Trophoblast cell (in vitro differentiated cells and primary cell): ENCODE data around the gene TSPAN5.

Experiments
- DNase-seq, 2 donors: peaks; one replicate each; pipeline ENCODE4 v3.0.0-alpha.2; 2016
- H2AFZ ChIP-seq: 2 replicates; pipeline ENCODE4 v1.6.1; 2013; ENCODE audit warnings: low read length, moderate library complexity, mild to moderate bottlenecking; ENCODE audit not compliant: insufficient read depth, poor library complexity
- H2AK5ac ChIP-seq: 2 replicates; pipeline ENCODE4 v1.6.1; 2013; ENCODE audit warnings: mild to moderate bottlenecking, low read length
- H2BK120ac ChIP-seq: 2 replicates; pipeline ENCODE4 v1.6.1; 2013; ENCODE audit warnings: low read length, mild to moderate bottlenecking, moderate library complexity; ENCODE audit not compliant: insufficient read depth, poor library complexity
- H2BK12ac ChIP-seq: 2 replicates; pipeline ENCODE4 v1.6.1; 2013; ENCODE audit warnings: mild to moderate bottlenecking, low read length, moderate library complexity
- H2BK5ac ChIP-seq: 2 replicates; pipeline ENCODE4 v1.6.1; 2013; ENCODE audit warnings: low read length, low read depth, moderate library complexity, mild to moderate bottlenecking; ENCODE audit not compliant: poor library complexity
- H3K14ac ChIP-seq: 2 replicates; pipeline ENCODE4 v1.6.1; 2013; ENCODE audit warnings: mild to moderate bottlenecking, low read length
- H3K18ac ChIP-seq: 2 replicates; pipeline ENCODE4 v1.6.1; 2013; ENCODE audit warnings: mild to moderate bottlenecking, low read length
- H3K23ac ChIP-seq: 2 replicates; pipeline ENCODE4 v1.6.1; 2013; ENCODE audit warnings: low read length
- H3K27ac ChIP-seq: 2 replicates; pipeline ENCODE4 v1.5.1; 2013; ENCODE audit warnings: low read depth, mild to moderate bottlenecking, inconsistent platforms, low read length, moderate library complexity
- H3K27me3 ChIP-seq: 2 replicates; pipeline ENCODE4 v1.6.1; 2013; ENCODE audit warnings: inconsistent platforms, mild to moderate bottlenecking, low read length, moderate library complexity; ENCODE audit not compliant: insufficient read depth
- H3K36me3 ChIP-seq, 2 experiments: 1 replicate in 1 of 2; 2 replicates in 1 of 2; pipeline ENCODE4 v1.6.1; 2013; ENCODE audit warnings: low read length in 2 of 2, mild to moderate bottlenecking in 2 of 2, moderate library complexity in 1 of 2; ENCODE audit not compliant: insufficient read depth in 2 of 2, control insufficient read depth in 1 of 2
- H3K4ac ChIP-seq: 2 replicates; pipeline ENCODE4 v1.6.1; 2013; ENCODE audit warnings: low read depth, mild to moderate bottlenecking, low read length, moderate library complexity
- H3K4me1 ChIP-seq, 2 experiments: 1 replicate in 1 of 2; 2 replicates in 1 of 2; pipeline ENCODE4 v1.6.1; 2013; ENCODE audit warnings: low read length in 2 of 2, mild to moderate bottlenecking in 2 of 2, moderate library complexity in 1 of 2; ENCODE audit not compliant: insufficient read depth in 2 of 2, control insufficient read depth in 1 of 2
- H3K4me2 ChIP-seq: 2 replicates; pipeline ENCODE4 v1.6.1; 2013; ENCODE audit warnings: inconsistent platforms, mild to moderate bottlenecking, low read length, moderate library complexity
- H3K4me3 ChIP-seq: 2 replicates; pipeline ENCODE4 v1.5.1; 2013; ENCODE audit warnings: mild to moderate bottlenecking, low read depth, low read length, inconsistent platforms
- H3K79me1 ChIP-seq: one replicate; pipeline ENCODE4 v1.6.1; 2013; ENCODE audit warnings: low read length
- H3K79me2 ChIP-seq: 2 replicates; pipeline ENCODE4 v1.6.1; 2013; ENCODE audit warnings: low read length, mild to moderate bottlenecking; ENCODE audit not compliant: control insufficient read depth, insufficient read depth, poor library complexity
- H3K9ac ChIP-seq: 2 replicates; pipeline ENCODE4 v1.6.1; 2013; ENCODE audit warnings: mild to moderate bottlenecking, low read length
- H3K9me3 ChIP-seq: 2 replicates; pipeline ENCODE4 v1.6.1; 2013; ENCODE audit warnings: low read depth, mild to moderate bottlenecking, control low read depth, inconsistent platforms, low read length; ENCODE audit not compliant: insufficient read depth
- H4K12ac ChIP-seq: 2 replicates; pipeline ENCODE4 v1.6.1; 2013; ENCODE audit warnings: low read depth, mild to moderate bottlenecking, low read length, moderate library complexity
- H4K8ac ChIP-seq: 2 replicates; pipeline ENCODE4 v1.6.1; 2013; ENCODE audit warnings: low read depth, mild to moderate bottlenecking, low read length, moderate library complexity
- H4K91ac ChIP-seq: one replicate; pipeline ENCODE4 v1.6.1; 2013; ENCODE audit warnings: low read depth, mild to moderate bottlenecking, low read length, moderate library complexity
- WGBS: extraction: QIAGEN DNeasy Blood & Tissue Kit; methylation state at CpG from one replicate; pipeline ENCODE4 v1.1.7; 2013; ENCODE audit warnings: missing lambda C conversion rate; ENCODE audit not compliant: insufficient read length, insufficient coverage; ENCODE audit errors: extremely low coverage; 5-methylcytosine and 5-hydroxymethylcytosine counted together

Gene TSPAN5

DNA sequence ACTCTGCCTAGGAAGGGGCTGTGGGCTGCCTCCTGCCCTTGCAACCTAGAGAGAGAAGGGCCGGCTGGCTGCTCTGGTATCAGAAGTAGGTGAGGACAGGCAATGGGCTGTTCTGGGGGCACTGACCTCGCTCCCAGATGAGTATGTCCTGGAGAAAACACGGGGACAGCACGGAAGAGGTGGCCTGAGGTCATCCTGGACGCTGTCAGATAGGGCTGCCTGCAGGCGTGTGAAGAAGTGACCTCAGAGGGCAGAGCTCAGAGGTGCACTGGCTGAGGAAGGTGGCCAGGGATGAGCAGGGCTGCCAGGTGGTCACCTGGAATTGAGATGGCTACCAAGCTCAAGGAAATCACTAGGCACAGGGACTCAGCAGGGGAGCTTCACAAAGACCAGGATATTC lies 159.6 kb downstream of the TSPAN5 start:
- no peak overlapping the region for H4K91ac ChIP-seq
- no peaks in the 10 kb centered on the region for H3K79me2 ChIP-seq
- no peak overlapping the region for H3K14ac ChIP-seq
- H3K4me3 ChIP-seq, result no peak overlapping the region
- no peak overlapping the region for H2BK12ac ChIP-seq
- H3K27ac ChIP-seq, result no peak overlapping the region
- no CpG with 5 or more reads among the region's 6 CpGs for WGBS
- H3K4me2 ChIP-seq, result no peak overlapping the region
- H3K4ac ChIP-seq, result no peak overlapping the region
- no peak overlapping the region for H4K12ac ChIP-seq
- H3K23ac ChIP-seq, result no peak overlapping the region
- no peak overlapping the region for H4K8ac ChIP-seq
- H3K36me3 ChIP-seq, result peaks cover 0 to 2% of the 10 kb centered on the region in 2 experiments
- no peak overlapping the region for H2BK5ac ChIP-seq
- H2AFZ ChIP-seq, result no peak overlapping the region
- DNase-seq, result no peak
- H2AK5ac ChIP-seq, result no peak overlapping the region
- no peak overlapping the region for H2BK120ac ChIP-seq
- no peaks in the 10 kb centered on the region for H3K79me1 ChIP-seq
- H3K27me3 ChIP-seq, result no peaks in the 10 kb centered on the region
- no peaks in the 10 kb centered on the region for H3K4me1 ChIP-seq
- H3K18ac ChIP-seq, result no peak overlapping the region
- no peaks in the 10 kb centered on the region for H3K9me3 ChIP-seq
- H3K9ac ChIP-seq, result no peak overlapping the region

DNA sequence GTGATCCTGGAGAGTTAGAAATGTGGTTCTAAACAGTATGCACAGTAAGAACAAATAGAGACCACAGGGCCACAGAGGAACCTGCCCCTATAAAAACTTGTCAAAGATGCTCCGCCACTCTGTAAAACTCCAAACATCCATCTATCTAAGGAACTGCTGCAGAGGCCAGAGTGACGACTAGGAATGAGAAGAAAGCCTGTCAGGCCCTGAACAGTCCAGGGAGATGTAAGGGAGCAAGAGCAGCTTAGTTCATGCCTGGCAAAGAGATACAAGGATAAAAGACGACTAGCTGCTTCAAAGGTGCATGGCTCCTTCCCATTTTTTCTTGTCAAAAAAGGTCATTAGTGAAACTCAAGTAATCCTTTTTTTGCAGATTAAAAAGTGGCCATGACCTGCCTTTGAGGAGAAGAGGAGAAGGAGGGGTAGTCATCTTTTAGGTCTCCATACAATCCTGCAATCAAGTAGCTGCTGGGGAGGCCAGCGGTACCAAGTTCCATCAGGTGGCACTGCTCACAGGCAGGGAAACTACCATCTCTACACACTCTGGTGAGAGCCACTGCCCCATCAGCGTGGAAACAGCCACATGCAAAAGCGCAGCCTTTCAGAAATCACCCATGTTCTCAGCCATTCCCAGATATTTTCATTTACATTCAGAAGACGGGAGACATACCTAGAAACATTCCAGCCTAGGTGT lies 162.1 kb downstream of the TSPAN5 start:
- no peak overlapping the region for H2AK5ac ChIP-seq
- H3K4me3 ChIP-seq, result no peak overlapping the region
- no peak overlapping the region for H4K8ac ChIP-seq
- no peak overlapping the region for H2BK120ac ChIP-seq
- H4K12ac ChIP-seq, result no peak overlapping the region
- peaks cover 0 to 3% of the 10 kb centered on the region in 2 experiments for H3K4me1 ChIP-seq
- H2BK12ac ChIP-seq, result no peak overlapping the region
- H3K9ac ChIP-seq, result no peak overlapping the region
- H3K4ac ChIP-seq, result no peak overlapping the region
- H3K18ac ChIP-seq, result no peak overlapping the region
- no peak overlapping the region for H3K23ac ChIP-seq
- H3K27me3 ChIP-seq, result no peaks in the 10 kb centered on the region
- H3K79me1 ChIP-seq, result peaks cover 1% of the 10 kb centered on the region
- DNase-seq, result no peak
- H3K14ac ChIP-seq, result no peak overlapping the region
- H3K36me3 ChIP-seq, result peaks cover 0 to 2% of the 10 kb centered on the region in 2 experiments
- no peak overlapping the region for H3K27ac ChIP-seq
- no peak overlapping the region for H4K91ac ChIP-seq
- H3K4me2 ChIP-seq, result no peak overlapping the region
- no peak overlapping the region for H2AFZ ChIP-seq
- WGBS, result no CpG with 5 or more reads among the region's 7 CpGs
- H3K79me2 ChIP-seq, result no peaks in the 10 kb centered on the region
- no peaks in the 10 kb centered on the region for H3K9me3 ChIP-seq
- no peak overlapping the region for H2BK5ac ChIP-seq

DNA sequence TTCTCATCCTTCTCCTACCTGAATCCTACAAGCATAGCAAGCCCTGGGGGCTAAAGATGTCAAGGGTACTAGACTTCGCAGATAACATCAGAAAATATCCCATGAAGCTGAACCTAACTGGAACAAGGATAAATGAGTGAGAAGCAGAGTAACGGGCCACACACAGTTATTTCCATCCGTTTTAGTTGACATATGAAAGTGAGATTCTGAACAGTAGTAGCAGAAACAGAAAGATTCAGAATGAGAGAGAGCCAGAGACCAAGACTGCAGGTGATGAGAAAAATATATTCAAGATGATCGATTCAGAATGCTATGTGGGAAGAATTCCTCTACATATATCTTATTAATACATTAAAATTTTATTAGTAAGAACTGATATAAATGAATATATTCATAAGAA lies 165.1 kb downstream of the TSPAN5 start:
- Histone ChIP-seq H3K4me2 (no peak overlapping the region), H3K79me2 (no peaks in the 10 kb centered on the region), H3K4ac (no peak overlapping the region), H3K9me3 (no peaks in the 10 kb centered on the region), H2BK5ac (no peak overlapping the region), H3K4me1 (peaks cover 0 to 3% of the 10 kb centered on the region in 2 experiments), H2AFZ (no peak overlapping the region), H3K23ac (no peak overlapping the region), H4K12ac (no peak overlapping the region), H2BK120ac (no peak overlapping the region), H3K18ac (no peak overlapping the region), H3K36me3 (peaks cover 0 to 2% of the 10 kb centered on the region in 2 experiments), H3K79me1 (peaks cover 1% of the 10 kb centered on the region), H2BK12ac (no peak overlapping the region), H3K27me3 (no peaks in the 10 kb centered on the region), H4K8ac (no peak overlapping the region), H3K14ac (no peak overlapping the region), H3K9ac (no peak overlapping the region), H2AK5ac (no peak overlapping the region), H3K4me3 (no peak overlapping the region), H3K27ac (no peak overlapping the region), H4K91ac (no peak overlapping the region)
- DNase-seq, result no peak
- WGBS, result no CpG with 5 or more reads among the region's 4 CpGs

DNA sequence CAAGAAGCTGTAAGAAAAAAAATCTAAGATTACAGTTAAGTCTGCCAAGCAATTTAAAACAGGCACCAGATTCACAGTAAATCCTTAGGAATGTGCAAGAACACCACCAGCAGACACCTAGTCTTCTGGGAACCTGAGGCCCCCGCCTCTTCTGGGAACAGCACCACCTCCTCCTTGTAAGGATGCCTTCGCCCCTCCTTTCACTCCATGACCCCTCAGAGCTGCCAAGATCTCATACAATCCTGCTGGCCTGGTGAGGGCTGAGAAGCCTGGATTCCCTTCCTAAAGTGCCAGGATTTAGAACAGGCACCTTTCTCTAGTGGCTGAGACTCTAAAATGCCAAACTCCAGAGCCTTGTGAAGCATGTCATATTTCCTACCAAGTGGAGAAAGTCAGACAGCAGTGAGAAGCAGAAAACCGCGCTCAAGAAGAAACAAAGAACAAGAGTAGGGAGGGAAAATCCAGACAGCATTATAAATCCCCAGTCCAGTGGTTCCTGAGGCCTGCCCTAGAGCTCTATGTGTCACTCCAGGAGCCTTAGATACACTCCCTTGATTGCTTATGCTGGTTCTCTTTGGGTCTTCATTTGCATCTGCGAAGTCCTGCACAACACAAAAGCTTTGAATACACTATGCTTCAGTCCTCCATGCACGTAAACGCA lies 166.4 kb downstream of the TSPAN5 start:
- Histone ChIP-seq H3K36me3 (no peaks in the 10 kb centered on the region), H3K27me3 (no peaks in the 10 kb centered on the region), H4K12ac (no peak overlapping the region), H4K91ac (no peak overlapping the region), H2AFZ (no peak overlapping the region), H4K8ac (no peak overlapping the region), H3K4me1 (peaks cover 0 to 3% of the 10 kb centered on the region in 2 experiments), H3K79me2 (no peaks in the 10 kb centered on the region), H2BK120ac (no peak overlapping the region), H3K27ac (no peak overlapping the region), H3K23ac (no peak overlapping the region), H3K18ac (no peak overlapping the region), H3K4me2 (no peak overlapping the region), H2AK5ac (no peak overlapping the region), H3K4ac (no peak overlapping the region), H3K9me3 (no peaks in the 10 kb centered on the region), H3K79me1 (peaks cover 1% of the 10 kb centered on the region), H3K14ac (no peak overlapping the region), H3K9ac (no peak overlapping the region), H2BK5ac (no peak overlapping the region), H3K4me3 (no peak overlapping the region), H2BK12ac (no peak overlapping the region)
- no peak for DNase-seq
- WGBS, result no CpG with 5 or more reads among the region's 7 CpGs
